AG09309 (cell line): Measurements from ENCODE around the gene SLIT3.

Experiments used
- DNase-seq: peaks from one replicate; pipeline ENCODE4 v3.0.0-alpha.2; 2010; ENCODE audit warnings: low read depth
- H3K4me3 ChIP-seq: 2 replicates; pipeline ENCODE4 v1.5.1; 2011; ENCODE audit warnings: mild to moderate bottlenecking, low read depth, low read length, moderate library complexity; ENCODE audit not compliant: control insufficient read depth
- TF ChIP-seq, protein P1 (sequence below): IDR thresholded peaks from 2 replicates; pipeline ENCODE4 v1.5.1; 2011; ENCODE audit warnings: mild to moderate bottlenecking, low read depth, low read length, inconsistent platforms; ENCODE audit not compliant: insufficient read depth, control insufficient read depth; ENCODE audit errors: missing control alignments

The SLIT3 gene

DNA sequence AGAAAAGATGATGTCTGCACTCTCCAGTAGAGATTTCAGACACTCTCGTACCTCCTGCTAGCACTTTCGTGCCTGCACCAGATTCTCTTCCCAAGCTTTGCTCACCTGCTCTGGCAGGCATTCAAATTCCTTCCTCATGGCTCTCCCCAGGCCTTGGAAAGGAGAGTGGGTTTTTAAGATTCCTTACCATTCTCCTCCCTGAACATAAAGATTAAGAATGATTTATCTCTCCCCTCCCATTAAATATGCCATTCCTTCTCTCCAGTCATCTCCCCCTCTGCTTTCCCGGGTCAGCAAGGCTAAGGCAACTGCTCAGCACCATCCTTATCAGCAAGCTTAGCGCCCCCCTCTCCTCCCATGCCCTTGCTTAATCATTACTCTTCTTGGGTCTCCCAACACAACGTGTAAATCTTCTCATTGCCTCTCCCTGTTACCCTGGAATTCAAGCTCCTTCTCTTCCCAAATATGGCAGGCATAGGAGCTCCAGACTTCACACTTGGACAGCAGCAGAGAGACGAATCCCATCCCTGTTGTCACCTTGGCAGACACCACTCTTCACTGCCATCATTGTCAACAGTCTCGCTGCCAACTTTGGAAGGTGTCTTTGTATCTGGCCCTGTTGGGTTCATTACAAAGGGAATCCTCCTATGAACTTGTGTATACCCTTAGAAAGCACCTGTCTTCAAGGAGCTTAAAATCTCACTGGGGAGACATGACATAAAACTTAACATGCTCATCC lies 332.9 kb downstream of the SLIT3 start:
- no peak overlapping the region for H3K4me3 ChIP-seq
- DNase-seq = no peak
- TF ChIP-seq, protein P1, sequence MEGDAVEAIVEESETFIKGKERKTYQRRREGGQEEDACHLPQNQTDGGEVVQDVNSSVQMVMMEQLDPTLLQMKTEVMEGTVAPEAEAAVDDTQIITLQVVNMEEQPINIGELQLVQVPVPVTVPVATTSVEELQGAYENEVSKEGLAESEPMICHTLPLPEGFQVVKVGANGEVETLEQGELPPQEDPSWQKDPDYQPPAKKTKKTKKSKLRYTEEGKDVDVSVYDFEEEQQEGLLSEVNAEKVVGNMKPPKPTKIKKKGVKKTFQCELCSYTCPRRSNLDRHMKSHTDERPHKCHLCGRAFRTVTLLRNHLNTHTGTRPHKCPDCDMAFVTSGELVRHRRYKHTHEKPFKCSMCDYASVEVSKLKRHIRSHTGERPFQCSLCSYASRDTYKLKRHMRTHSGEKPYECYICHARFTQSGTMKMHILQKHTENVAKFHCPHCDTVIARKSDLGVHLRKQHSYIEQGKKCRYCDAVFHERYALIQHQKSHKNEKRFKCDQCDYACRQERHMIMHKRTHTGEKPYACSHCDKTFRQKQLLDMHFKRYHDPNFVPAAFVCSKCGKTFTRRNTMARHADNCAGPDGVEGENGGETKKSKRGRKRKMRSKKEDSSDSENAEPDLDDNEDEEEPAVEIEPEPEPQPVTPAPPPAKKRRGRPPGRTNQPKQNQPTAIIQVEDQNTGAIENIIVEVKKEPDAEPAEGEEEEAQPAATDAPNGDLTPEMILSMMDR = no peak

DNA sequence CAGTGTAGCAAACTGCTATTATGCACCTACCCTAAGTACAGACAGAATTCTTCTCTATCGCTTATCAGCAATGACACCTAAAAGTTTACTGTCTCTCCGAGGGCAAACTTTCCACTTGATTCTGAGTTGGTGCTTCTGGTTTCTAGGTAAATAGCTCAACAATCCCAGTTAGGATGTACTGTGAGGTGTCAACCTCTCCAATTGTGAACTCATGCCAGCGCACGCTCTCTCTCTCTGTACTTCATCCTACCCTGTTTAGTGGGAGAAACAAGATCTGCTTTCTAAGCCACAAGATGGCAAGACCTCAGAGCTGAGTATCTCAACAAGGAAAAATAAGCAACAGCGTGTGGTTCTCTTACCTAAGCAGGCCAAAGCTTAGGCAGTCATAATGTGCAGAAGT lies 335.3 kb downstream of the SLIT3 start:
- TF ChIP-seq, protein P1 = no peak

DNA sequence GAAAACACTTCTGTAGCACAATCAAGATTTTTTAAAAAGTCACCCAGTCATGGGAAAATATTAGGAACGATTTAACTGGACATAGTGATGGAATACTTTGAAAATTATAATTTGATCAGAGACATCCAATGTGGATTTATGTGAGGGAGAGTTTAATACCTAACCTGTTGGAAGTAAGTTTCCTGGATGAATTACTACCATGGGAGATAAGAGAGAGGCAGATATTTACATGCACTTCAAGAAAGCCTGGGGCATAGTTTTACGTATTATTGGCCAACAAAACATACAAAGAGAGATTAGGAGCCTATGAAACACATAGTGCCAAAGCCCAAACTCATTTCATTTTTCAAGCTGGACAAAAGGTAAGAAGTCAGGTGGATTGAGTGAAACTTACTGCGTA lies 336.8 kb downstream of the SLIT3 start:
- no peak overlapping the region for H3K4me3 ChIP-seq
- TF ChIP-seq, protein P1 = no peak
- DNase-seq = no peak

More for the DNA sequence above, 335.3 kb downstream of the SLIT3 start:
- no peak for DNase-seq
- no peak overlapping the region for H3K4me3 ChIP-seq

DNA sequence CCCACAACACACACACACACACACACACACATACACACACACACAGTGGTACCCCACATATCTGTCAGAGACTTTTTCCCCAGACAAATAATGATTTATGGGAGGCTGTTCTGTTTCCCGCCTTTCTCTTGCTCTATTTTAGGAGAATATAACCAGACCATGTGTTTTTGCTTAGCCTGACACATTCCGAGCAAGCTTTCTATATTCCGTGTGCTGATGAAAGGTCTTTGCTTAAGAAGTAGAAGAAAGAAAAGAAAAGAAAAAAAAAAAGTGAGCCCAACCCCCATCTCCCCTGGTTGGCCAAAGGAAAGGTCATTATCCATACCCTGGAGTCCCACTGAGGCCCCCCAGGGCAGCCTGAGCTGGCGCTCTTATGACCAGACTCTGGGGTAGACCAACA lies 338.6 kb downstream of the SLIT3 start:
- DNase-seq = peak; percentile 17
- TF ChIP-seq, protein P1 = no peak
- no peak overlapping the region for H3K4me3 ChIP-seq

DNA sequence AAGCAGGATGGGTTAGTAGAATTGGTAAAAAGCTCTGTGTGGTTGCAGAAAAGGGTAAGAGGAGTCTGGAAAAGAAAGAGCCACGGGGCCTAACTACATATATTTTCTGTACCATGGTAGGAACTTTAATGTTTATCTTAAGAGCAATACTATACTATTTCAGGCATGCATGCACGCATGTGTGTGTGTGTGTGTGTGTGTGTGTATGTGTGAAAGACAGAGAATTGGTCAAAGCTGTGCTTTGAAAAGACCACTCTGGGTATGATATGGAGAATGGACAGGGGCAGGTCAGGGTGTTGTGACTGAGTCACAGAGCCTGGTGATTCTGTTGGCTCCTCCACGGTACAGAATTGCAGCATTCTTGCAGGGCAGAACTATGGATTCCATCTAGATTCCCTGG lies 339.3 kb downstream of the SLIT3 start:
- TF ChIP-seq, protein P1 = no peak

DNA sequence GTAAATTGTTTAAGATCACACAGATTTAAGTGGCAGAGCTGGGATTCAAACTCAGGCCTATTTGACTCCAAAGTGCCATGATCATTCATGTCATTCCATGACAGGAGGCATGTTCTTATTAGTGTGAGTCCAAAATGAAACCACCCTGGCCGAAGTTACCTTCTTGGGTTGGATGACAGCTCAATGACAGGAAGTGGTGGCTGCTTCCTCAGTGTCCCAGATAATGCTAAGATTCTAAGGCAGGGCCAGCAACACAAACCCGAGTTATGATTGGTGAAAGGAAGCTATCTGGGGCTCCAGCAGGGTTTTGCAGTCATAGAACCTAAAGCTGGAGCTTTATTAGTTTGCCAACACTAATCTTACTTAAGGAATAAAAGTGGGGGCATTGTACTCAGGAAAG lies 340.4 kb downstream of the SLIT3 start:
- H3K4me3 ChIP-seq = no peak overlapping the region
- DNase-seq = no peak
- TF ChIP-seq, protein P1 = no peak

More for the DNA sequence above, 339.3 kb downstream of the SLIT3 start:
- DNase-seq = no peak
- no peak overlapping the region for H3K4me3 ChIP-seq
